GM12891 (cell line): ENCODE measurements around the gene EEF2K.

Experiments used
- DNase-seq: peaks from one replicate; pipeline ENCODE4 v3.0.0; 2011; ENCODE audit warnings: low spot score; ENCODE audit not compliant: insufficient read length
- FAIRE-seq: peaks from 2 replicates; lab custom pipeline; 2011; peaks lifted over from hg19 to GRCh38; lab: Jason Lieb, UNC
- PAX5 ChIP-seq: IDR thresholded peaks from 2 replicates; pipeline ENCODE4 v1.6.1; 2011; ENCODE audit warnings: low read length, moderate library complexity, mild to moderate bottlenecking; ENCODE audit not compliant: insufficient read depth, severe bottlenecking
- POLR2A ChIP-seq: IDR thresholded peaks from 2 replicates; pipeline ENCODE4 v1.6.1; 2011; ENCODE audit warnings: low read depth, low read length, control low read depth
- POLR2AphosphoS5 ChIP-seq: IDR thresholded peaks from 2 replicates; pipeline ENCODE4 v1.6.1; 2011; ENCODE audit warnings: low read depth, low read length, control low read depth
- POU2F2 ChIP-seq: IDR thresholded peaks from 2 replicates; pipeline ENCODE4 v1.6.1; 2011; ENCODE audit warnings: low read depth, mild to moderate bottlenecking, control low read depth, low read length, moderate library complexity
- SPI1 ChIP-seq: IDR thresholded peaks from 2 replicates; pipeline ENCODE4 v1.6.1; 2011; ENCODE audit warnings: low read depth, low read length, control low read depth
- TAF1 ChIP-seq: IDR thresholded peaks from 2 replicates; pipeline ENCODE4 v1.6.1; 2011; ENCODE audit warnings: low read depth, low read length, control low read depth

The EEF2K gene

DNA sequence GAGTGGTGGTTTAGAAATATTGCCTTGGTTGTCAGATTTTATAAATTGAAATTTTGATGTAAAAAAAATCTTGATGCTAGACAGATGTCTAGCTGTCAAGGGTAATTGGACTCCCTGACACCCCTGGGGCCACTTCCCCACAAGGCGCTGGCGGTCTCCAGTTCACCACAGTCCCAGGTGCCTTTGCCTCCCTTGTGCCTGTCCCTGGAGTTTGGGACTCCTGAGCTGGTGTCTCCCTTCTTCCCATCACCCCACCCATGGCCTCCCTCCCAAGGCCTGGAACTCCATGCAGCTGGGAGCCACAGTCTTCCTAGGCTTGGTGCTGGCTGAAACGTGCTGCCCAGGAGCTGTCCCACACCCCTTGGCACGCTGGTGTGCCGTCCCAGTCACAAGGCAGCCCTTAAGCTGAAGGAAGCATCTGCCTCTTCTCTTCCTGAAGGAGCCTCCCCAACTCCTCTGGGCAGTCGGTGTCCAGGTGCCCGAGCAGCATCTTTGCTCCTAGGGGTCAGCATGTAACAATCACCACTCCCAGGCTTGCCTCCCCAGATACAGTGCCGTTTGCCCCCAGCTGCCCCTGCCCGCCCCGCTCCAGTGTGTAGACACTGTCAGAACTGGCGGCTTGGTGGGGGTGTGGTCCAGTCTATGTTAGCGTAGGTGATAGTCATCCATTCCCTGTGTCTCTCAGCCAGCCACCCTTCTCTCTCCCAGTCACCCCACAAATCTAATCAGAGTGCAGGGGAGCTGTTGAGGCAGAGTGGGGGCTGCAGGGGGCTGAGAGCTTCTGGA is 117.3 kb downstream of the EEF2K start:
- DNase-seq (no peak), FAIRE-seq (no peak)
- no peak for TF ChIP-seq POU2F2
- TF ChIP-seq POLR2A, result no peak
- TF ChIP-seq PAX5, result no peak
- no peak for TF ChIP-seq POLR2AphosphoS5
- no peak for TF ChIP-seq SPI1
- TF ChIP-seq TAF1, result no peak

GRCh38 chr16:22323959-22324786 is 118.1 kb downstream of the EEF2K start:
- TF ChIP-seq TAF1, result no peak
- TF ChIP-seq SPI1, result no peak
- TF ChIP-seq PAX5, result no peak
- no peak for TF ChIP-seq POLR2A
- no peak for TF ChIP-seq POLR2AphosphoS5
- no peak for TF ChIP-seq POU2F2
- no peak for FAIRE-seq
- no peak for DNase-seq

- TF ChIP-seq PAX5 (no peak), SPI1 (no peak), POLR2A (no peak), TAF1 (no peak), POU2F2 (no peak), POLR2AphosphoS5 (no peak)
- no peak for FAIRE-seq
- no peak for DNase-seq
Observed at GRCh38 chr16:22324787-22325597, 118.9 kb downstream of the EEF2K start.

DNA sequence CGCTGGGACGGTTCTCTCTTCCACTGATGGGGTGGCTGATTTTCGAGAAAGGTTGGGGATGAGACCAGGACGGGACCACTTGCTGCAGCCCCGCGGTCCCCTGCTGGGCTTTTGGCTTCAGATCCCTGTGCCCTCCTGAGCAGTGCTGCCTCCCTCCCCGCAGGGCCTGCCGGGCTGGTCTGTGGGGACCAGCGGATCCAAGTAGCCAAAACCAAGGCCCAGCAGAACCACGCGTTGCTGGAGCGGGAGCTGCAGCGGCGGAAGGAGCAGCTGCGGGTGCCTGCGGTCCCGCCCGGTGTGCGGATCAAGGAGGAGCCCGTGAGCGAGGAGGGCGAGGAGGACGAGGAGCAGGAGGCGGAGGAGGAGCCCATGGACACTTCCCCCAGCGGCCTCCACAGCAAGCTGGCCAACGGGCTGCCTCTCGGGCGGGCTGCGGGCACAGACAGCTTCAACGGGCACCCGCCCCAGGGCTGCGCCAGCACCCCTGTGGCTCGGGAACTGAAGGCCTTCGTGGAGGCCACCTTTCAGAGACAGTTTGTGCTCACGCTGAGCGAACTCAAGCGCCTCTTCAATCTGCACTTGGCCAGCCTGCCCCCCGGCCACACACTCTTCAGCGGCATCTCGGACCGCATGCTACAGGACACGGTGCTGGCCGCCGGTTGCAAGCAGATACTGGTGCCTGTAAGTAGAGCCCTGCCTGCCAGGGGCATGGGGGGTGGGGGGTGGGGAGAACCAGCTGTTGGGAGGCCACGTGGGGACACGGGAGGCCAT is 119.7 kb downstream of the EEF2K start:
- no peak for FAIRE-seq
- TF ChIP-seq POU2F2 (no peak), POLR2AphosphoS5 (no peak), PAX5 (no peak), SPI1 (no peak), TAF1 (no peak), POLR2A (no peak)

GRCh38 chr16:22326369-22326652 is 120.2 kb downstream of the EEF2K start:
- TF ChIP-seq POLR2AphosphoS5 (no peak), SPI1 (no peak), POU2F2 (no peak), POLR2A (no peak), TAF1 (no peak), PAX5 (no peak)
- no peak for DNase-seq
- FAIRE-seq, result no peak

More for the DNA sequence above, 119.7 kb downstream of the EEF2K start:
- DNase-seq, result no peak

DNA sequence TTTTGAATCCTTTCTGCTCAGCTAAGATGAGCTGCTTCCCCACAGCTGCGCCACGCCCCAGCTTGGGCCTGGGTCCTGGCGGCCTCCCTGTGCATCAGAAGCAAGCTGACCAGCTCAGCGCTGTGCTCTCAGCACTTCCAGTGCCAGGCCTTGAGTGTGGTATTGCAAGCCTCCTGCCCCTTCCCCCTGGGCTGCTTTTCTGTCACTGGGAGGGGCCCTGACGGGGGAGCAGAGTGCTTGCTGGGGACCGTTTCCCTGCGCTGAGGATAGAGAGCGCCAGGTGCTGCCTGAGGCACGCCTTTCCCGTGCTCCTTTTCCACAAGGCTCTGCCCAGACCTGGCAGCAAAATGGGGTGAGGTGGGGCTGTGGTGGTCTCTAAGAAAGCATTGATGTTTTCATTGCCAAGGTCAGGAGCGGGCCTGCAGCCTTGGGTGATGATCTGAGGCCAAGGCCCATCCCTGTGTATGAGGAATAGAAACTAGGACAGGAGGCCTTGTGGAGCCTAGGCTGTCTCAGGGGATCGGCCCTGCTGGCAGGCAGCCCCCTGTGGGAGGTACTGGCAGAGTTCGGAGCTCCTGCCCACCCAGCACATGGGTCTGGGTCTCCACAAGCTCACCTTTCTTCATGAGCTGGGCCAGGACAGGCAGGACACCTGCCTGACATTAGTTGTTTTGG is 120.8 kb downstream of the EEF2K start:
- DNase-seq (no peak), FAIRE-seq (no peak)
- TF ChIP-seq TAF1 (no peak), PAX5 (no peak), POLR2AphosphoS5 (no peak), SPI1 (no peak), POLR2A (no peak), POU2F2 (no peak)

DNA sequence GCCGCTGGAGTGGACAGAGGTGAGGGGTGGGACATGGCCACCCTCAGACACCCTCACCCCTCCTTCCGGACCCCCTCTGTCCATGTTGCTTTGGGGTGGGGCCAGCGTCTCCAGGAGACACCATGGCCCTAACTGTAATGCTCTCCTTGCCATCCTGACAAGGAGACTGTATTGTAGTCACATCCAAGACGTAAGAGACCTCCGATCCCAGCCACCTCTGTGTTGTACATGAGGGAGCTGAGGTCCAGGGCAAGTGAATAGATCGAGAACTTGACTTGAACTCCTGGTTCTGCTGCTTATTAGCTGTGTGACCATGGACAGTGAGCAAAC is 121.3 kb downstream of the EEF2K start:
- FAIRE-seq (no peak), DNase-seq (no peak)
- TF ChIP-seq PAX5, result no peak
- no peak for TF ChIP-seq SPI1

DNA sequence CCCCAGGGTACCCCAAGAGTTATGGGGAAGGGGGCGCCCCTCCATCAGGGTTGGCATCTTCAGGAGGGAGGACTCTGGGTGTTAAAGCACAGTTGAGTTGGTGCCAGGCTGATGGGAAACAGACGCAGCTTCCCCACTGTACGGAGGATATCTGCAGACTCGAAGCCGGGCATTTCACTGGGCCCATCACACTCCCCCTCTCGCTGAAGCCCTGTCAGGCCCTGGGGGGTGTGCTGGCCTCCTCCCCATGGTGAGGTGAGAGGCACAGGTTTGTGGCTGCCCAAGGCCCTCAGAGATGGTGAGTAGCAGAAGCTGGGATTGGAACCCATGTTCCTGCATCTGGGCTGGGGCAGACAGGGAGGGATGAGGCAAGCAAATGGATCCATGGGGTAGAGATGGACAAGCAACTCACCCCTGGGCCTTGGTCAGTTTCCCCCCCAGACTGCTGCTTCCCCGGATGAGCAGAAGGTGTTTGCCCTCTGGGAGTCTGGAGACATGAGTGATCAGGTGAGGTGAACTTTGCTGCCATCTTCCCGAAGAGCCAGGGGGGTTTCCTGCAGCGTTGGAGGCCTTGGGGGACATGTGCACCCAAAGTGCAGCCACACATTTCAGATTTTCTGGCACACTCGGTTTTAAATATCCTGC is 122.1 kb downstream of the EEF2K start:
- DNase-seq (no peak), FAIRE-seq (no peak)
- TF ChIP-seq TAF1 (no peak), POLR2A (no peak), SPI1 (no peak), PAX5 (no peak)
